ENCODE measurements around the gene CHAT. TPM values are rescaled to one million over a fixed set of nuclear protein-coding genes. Genes with fewer than 3 reads are reported as not detected.

Gene CHAT
- polyA plus RNA-seq, 1 donor (not counting 4 experiments of a cell fraction or from before 2014, with no cell fraction given): not detected

DNA sequence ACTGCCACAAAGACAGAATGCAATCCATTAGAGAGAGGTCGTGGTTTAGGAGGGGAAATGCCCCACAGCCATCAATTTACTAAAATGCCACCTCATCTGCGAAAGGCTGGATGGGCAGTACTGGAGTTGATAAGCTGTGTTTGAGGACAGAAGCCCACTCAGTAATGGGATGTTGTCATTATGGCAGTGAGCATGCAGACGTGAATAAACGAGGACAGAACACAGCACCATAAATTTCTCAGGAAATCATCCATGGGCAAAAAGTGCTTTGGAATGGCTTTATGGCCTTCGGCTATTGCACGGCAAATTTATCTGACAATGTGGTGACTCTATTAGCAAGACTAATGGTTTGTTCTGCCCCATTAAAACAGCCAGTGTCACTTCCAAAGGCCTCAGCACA lies 49.8 kb downstream of the CHAT start:
- no peak overlapping the region for H3K4me2 ChIP-seq (ENCODE audit: control insufficient read depth, extremely low read depth, insufficient read depth, low read depth, low read length)
- H4K20me1 ChIP-seq (ENCODE audit: control insufficient read depth, extremely low read depth, insufficient read depth, low read length): no peaks in the 10 kb centered on the region
- H3K79me2 ChIP-seq (ENCODE audit: control insufficient read depth, insufficient read depth, low read length): no peaks in the 10 kb centered on the region
- DNase-seq (ENCODE audit: low read depth, low spot score) (no peak), FAIRE-seq (no peak)
- H3K9me3 ChIP-seq (ENCODE audit: control insufficient read depth, low read depth, low read length): no peaks in the 10 kb centered on the region
- no peaks in the 10 kb centered on the region for H3K9me1 ChIP-seq (ENCODE audit: control insufficient read depth, extremely low read depth, insufficient read depth, low read length)
- H3K4me1 ChIP-seq (ENCODE audit: control insufficient read depth, extremely low read depth, insufficient read depth, low read length): peaks cover 8% of the 10 kb centered on the region
- no peak overlapping the region for H3K4me3 ChIP-seq (ENCODE audit: control insufficient read depth in 2 of 3, extremely low read depth in 1 of 3, insufficient read depth in 2 of 3, low read depth in 1 of 3, low read length in 3 of 3)
- TF ChIP-seq, protein P1, sequence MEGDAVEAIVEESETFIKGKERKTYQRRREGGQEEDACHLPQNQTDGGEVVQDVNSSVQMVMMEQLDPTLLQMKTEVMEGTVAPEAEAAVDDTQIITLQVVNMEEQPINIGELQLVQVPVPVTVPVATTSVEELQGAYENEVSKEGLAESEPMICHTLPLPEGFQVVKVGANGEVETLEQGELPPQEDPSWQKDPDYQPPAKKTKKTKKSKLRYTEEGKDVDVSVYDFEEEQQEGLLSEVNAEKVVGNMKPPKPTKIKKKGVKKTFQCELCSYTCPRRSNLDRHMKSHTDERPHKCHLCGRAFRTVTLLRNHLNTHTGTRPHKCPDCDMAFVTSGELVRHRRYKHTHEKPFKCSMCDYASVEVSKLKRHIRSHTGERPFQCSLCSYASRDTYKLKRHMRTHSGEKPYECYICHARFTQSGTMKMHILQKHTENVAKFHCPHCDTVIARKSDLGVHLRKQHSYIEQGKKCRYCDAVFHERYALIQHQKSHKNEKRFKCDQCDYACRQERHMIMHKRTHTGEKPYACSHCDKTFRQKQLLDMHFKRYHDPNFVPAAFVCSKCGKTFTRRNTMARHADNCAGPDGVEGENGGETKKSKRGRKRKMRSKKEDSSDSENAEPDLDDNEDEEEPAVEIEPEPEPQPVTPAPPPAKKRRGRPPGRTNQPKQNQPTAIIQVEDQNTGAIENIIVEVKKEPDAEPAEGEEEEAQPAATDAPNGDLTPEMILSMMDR (optimal IDR thresholded peaks at IDR 0.05 in 1 of 3, IDR thresholded peaks at IDR 0.05 in 1 of 3, conservative IDR thresholded peaks at IDR 0.05 in 1 of 3; ENCODE audit: extremely low read depth in 1 of 3, insufficient read depth in 2 of 3, low read length in 3 of 3): no peak
- no peak for TF ChIP-seq EZH2 (IDR thresholded peaks at IDR 0.05; ENCODE audit: low read length)
- no peak overlapping the region for H2AFZ ChIP-seq (ENCODE audit: control insufficient read depth, low read length)
- H3K27ac ChIP-seq (ENCODE audit: control insufficient read depth, insufficient read depth, low read length): no peak overlapping the region
- H3K36me3 ChIP-seq (ENCODE audit: control insufficient read depth in 2 of 2, extremely low read depth in 1 of 2, insufficient read depth in 2 of 2, low read length in 2 of 2): no peaks in the 10 kb centered on the region
- no peak overlapping the region for H3K9ac ChIP-seq (ENCODE audit: control insufficient read depth, extremely low read depth, insufficient read depth, low read length)
- no peaks in the 10 kb centered on the region for H3K27me3 ChIP-seq (ENCODE audit: control insufficient read depth, extremely low read depth, insufficient read depth, low read length)
- dilution Hi-C loops (cut with MboI; ENCODE audit: extremely low pct_ligation_motif_present, low sequenced_read_pairs): no loop called here

DNA sequence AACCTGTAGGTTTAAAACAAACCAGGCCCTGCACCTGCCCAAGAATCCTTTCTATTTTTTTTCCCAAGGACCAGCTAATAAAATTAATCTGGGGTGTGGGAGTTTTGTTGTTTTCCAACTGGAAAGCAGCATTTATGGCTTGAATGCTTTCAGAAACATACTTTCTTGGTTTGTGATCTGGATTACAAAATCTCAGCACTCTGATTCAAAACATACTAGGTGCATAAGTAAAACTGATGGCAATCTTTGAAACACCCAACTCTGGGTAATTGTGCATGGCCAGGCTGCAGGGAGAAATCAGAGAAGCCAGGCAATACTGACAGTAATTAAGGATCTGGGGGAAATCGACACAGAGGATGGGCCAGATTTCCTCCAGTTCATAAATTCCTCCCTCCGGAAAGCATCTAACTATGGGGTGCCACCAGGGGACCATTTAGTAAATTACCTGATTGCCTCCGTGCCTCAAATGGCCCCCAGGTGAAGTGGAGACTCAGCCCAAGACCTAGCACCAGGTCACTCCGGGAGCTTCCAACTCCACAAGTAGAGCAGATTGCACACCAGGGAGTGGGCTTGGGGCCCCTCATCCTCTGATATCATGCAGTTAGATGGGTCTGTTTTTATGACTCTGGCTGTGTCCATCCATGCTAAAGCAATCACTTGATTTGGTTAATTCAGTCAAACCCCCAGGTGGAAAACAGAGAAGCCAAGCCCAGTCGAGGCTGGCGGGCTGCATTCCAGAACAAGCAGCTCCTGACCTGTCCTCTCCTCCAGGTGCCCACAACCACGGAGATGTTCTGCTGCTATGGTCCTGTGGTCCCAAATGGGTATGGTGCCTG lies 50.4 kb downstream of the CHAT start:
- H3K79me2 ChIP-seq (ENCODE audit: control insufficient read depth, insufficient read depth, low read length): no peaks in the 10 kb centered on the region

More for the DNA sequence above, 50.4 kb downstream of the CHAT start:
- H3K27me3 ChIP-seq (ENCODE audit: control insufficient read depth, extremely low read depth, insufficient read depth, low read length): no peaks in the 10 kb centered on the region
- no peak overlapping the region for H2AFZ ChIP-seq (ENCODE audit: control insufficient read depth, low read length)
- no peaks in the 10 kb centered on the region for H4K20me1 ChIP-seq (ENCODE audit: control insufficient read depth, extremely low read depth, insufficient read depth, low read length)
- FAIRE-seq (no peak), DNase-seq (ENCODE audit: low read depth, low spot score) (no peak)
- no peak overlapping the region for H3K9ac ChIP-seq (ENCODE audit: control insufficient read depth, extremely low read depth, insufficient read depth, low read length)
- H3K9me3 ChIP-seq (ENCODE audit: control insufficient read depth, low read depth, low read length): no peaks in the 10 kb centered on the region
- H3K36me3 ChIP-seq (ENCODE audit: control insufficient read depth in 2 of 2, extremely low read depth in 1 of 2, insufficient read depth in 2 of 2, low read length in 2 of 2): no peaks in the 10 kb centered on the region
- dilution Hi-C loops (cut with MboI; ENCODE audit: extremely low pct_ligation_motif_present, low sequenced_read_pairs): no loop called here
- no peak overlapping the region for H3K4me3 ChIP-seq (ENCODE audit: control insufficient read depth in 2 of 3, extremely low read depth in 1 of 3, insufficient read depth in 2 of 3, low read depth in 1 of 3, low read length in 3 of 3)
- H3K4me1 ChIP-seq (ENCODE audit: control insufficient read depth, extremely low read depth, insufficient read depth, low read length): peaks cover 12% of the 10 kb centered on the region
- H3K9me1 ChIP-seq (ENCODE audit: control insufficient read depth, extremely low read depth, insufficient read depth, low read length): no peaks in the 10 kb centered on the region
- no peak overlapping the region for H3K4me2 ChIP-seq (ENCODE audit: control insufficient read depth, extremely low read depth, insufficient read depth, low read depth, low read length)
- no peak overlapping the region for H3K27ac ChIP-seq (ENCODE audit: control insufficient read depth, insufficient read depth, low read length)
- no peak for TF ChIP-seq EZH2 (IDR thresholded peaks at IDR 0.05; ENCODE audit: low read length)
- TF ChIP-seq, protein P1 (optimal IDR thresholded peaks at IDR 0.05 in 1 of 3, IDR thresholded peaks at IDR 0.05 in 1 of 3, conservative IDR thresholded peaks at IDR 0.05 in 1 of 3; ENCODE audit: extremely low read depth in 1 of 3, insufficient read depth in 2 of 3, low read length in 3 of 3): no peak
